Subcutaneous preadipocyte (primary cell): Measurements from ENCODE around the gene ZNF521. TPM values are rescaled to one million over a fixed set of nuclear protein-coding genes. Genes with fewer than 3 reads are reported as not detected.

Experiments used
- total RNA-seq: library from RNA; depleted of rRNA; stranded (reverse); fragments of >200 nt; gene quantifications from 2 replicates; pipeline ENCODE4 v1.2.3, GENCODE V29; 2012

The ZNF521 gene
- total RNA-seq, result 38.6 and 41.1 TPM in 2 replicates

GRCh38 chr18:25351777-25352628 is at the start of gene ZNF521:
ZNF521 (minus strand) TSS chr18:25352166; CDS start chr18:25350946, 1,220 bp downstream.

